Activated naive CD8-positive, alpha-beta T cell treated with anti-CD3 and anti-CD28 coated beads, Interleukin-2, amount 10 ng/mL, durations not matched to agents 7 days and 5 days (primary cell): Measurements from ENCODE around the gene CTDSPL2. TPM values are rescaled to one million over a fixed set of nuclear protein-coding genes. Genes with fewer than 3 reads are reported as not detected.
"Not testable (repeated sequence)": the region's sequence is repeated elsewhere in the genome, so short reads cannot be mapped to it uniquely, and the experiment has no call there.

ENCODE experiments used
- ATAC-seq: fragments of 150-1000 bp; cut with Tn5 transposase; one replicate; pipeline ENCODE4 v1.10.0; 2021; ENCODE audit warnings: low read depth, moderate library complexity
- POLR2A ChIA-PET: fragments of 350-600 bp; sonication (Branson Sonifier 250); formaldehyde crosslinking; loops from one replicate; lab custom pipeline; 2021; ENCODE audit warnings: antibody characterized with exemption; lab: Charles Lee
- DNase-seq: peaks from one replicate; pipeline ENCODE4 v3.0.0; 2021
- H3K27ac Mint-ChIP-seq: one replicate; pipeline ENCODE4 v1.8.0; 2022; ENCODE audit warnings: mild to moderate bottlenecking, mixed read lengths
- H3K27me3 Mint-ChIP-seq: one replicate; pipeline ENCODE4 v1.8.0; 2022; ENCODE audit warnings: mild to moderate bottlenecking, moderate library complexity, mixed read lengths
- H3K36me3 Mint-ChIP-seq: one replicate; pipeline ENCODE4 v1.8.0; 2021; ENCODE audit warnings: mild to moderate bottlenecking, mixed read lengths
- H3K4me1 Mint-ChIP-seq: one replicate; pipeline ENCODE4 v1.8.0; 2021; ENCODE audit warnings: mixed read lengths
- H3K4me3 Mint-ChIP-seq: one replicate; pipeline ENCODE4 v1.8.0; 2022; ENCODE audit warnings: mild to moderate bottlenecking, moderate library complexity, mixed read lengths
- H3K9me3 Mint-ChIP-seq: one replicate; pipeline ENCODE4 v1.8.0; 2021; ENCODE audit warnings: mixed read lengths
- total RNA-seq, 2 experiments: library from RNA; stranded (reverse); gene quantifications; one replicate each; pipeline ENCODE4 v1.2.3, GENCODE V29; 2021

The CTDSPL2 gene
- total RNA-seq, 2 experiments from 2014 or later, result 82.9 to 87.5 TPM

GRCh38 chr15:44560926-44561325 is 133.5 kb downstream of the CTDSPL2 start:
- peak overlapping the region; percentile 47 for H3K27ac Mint-ChIP-seq
- H3K9me3 Mint-ChIP-seq, DNase-seq, H3K27me3 Mint-ChIP-seq, H3K4me3 Mint-ChIP-seq, POLR2A ChIA-PET: not testable (repeated sequence)
- H3K4me1 Mint-ChIP-seq, result peaks cover 15% of the 10 kb centered on the region
- ATAC-seq, result peak; percentile 65
- H3K36me3 Mint-ChIP-seq, result peaks cover 51% of the 10 kb centered on the region

GRCh38 chr15:44565387-44566154 is 138.1 kb downstream of the CTDSPL2 start:
- H3K27ac Mint-ChIP-seq, result no peak overlapping the region

GRCh38 chr15:44566155-44566540 is 138.7 kb downstream of the CTDSPL2 start:
- no peaks in the 10 kb centered on the region for H3K27me3 Mint-ChIP-seq
- H3K36me3 Mint-ChIP-seq, result peaks cover 49% of the 10 kb centered on the region
- peaks cover 6% of the 10 kb centered on the region for H3K4me1 Mint-ChIP-seq
- POLR2A ChIA-PET, result no interaction called here
- H3K27ac Mint-ChIP-seq, result no peak overlapping the region
- no peak overlapping the region for H3K4me3 Mint-ChIP-seq
- ATAC-seq (no peak), DNase-seq (no peak)
- peaks cover 2% of the 10 kb centered on the region for H3K9me3 Mint-ChIP-seq

More at GRCh38 chr15:44565387-44566154, 138.1 kb downstream of the CTDSPL2 start:
- Mint-ChIP-seq H3K36me3 (peaks cover 54% of the 10 kb centered on the region), H3K4me1 (peaks cover 12% of the 10 kb centered on the region), H3K27me3 (no peaks in the 10 kb centered on the region), H3K4me3 (no peak overlapping the region), H3K9me3 (peaks cover 2% of the 10 kb centered on the region)
- ATAC-seq, result no peak
- POLR2A ChIA-PET, result no interaction called here
- DNase-seq, result no peak

GRCh38 chr15:44568338-44568737 is 140.9 kb downstream of the CTDSPL2 start:
- Mint-ChIP-seq H3K27ac (no peak overlapping the region), H3K36me3 (peaks cover 47% of the 10 kb centered on the region)
- POLR2A ChIA-PET, result interaction anchor here (1.0 kb wide), 1 partner anchor 25 kb away, joined by 3 read pairs; no protein-coding TSS in a partner anchor

GRCh38 chr15:44569316-44569715 is 141.9 kb downstream of the CTDSPL2 start:
- ATAC-seq (no peak), DNase-seq (no peak)
- H3K36me3 Mint-ChIP-seq, result peaks cover 41% of the 10 kb centered on the region
- H3K4me1 Mint-ChIP-seq, result peaks cover 2% of the 10 kb centered on the region
- H3K27ac Mint-ChIP-seq, result no peak overlapping the region
- H3K9me3 Mint-ChIP-seq, result peaks cover 2% of the 10 kb centered on the region
- no peak overlapping the region for H3K4me3 Mint-ChIP-seq
- POLR2A ChIA-PET, result no interaction called here
- no peaks in the 10 kb centered on the region for H3K27me3 Mint-ChIP-seq

More at GRCh38 chr15:44568338-44568737, 140.9 kb downstream of the CTDSPL2 start:
- DNase-seq (no peak), ATAC-seq (no peak)
- H3K27me3 Mint-ChIP-seq, result no peaks in the 10 kb centered on the region
- H3K4me3 Mint-ChIP-seq, result no peak overlapping the region
- H3K4me1 Mint-ChIP-seq, result peaks cover 2% of the 10 kb centered on the region
- peaks cover 2% of the 10 kb centered on the region for H3K9me3 Mint-ChIP-seq

- Mint-ChIP-seq H3K4me3 (no peak overlapping the region), H3K4me1 (peaks cover 4% of the 10 kb centered on the region), H3K36me3 (peaks cover 39% of the 10 kb centered on the region), H3K27ac (no peak overlapping the region), H3K27me3 (no peaks in the 10 kb centered on the region), H3K9me3 (no peaks in the 10 kb centered on the region)
- POLR2A ChIA-PET, result no interaction called here
- ATAC-seq (no peak), DNase-seq (no peak)
These were observed 142.9 kb downstream of the CTDSPL2 start for GRCh38 chr15:44570361-44570760.

GRCh38 chr15:44573386-44573785 is 146.0 kb downstream of the CTDSPL2 start:
- POLR2A ChIA-PET, result no interaction called here
- DNase-seq (no peak), ATAC-seq (no peak)
- Mint-ChIP-seq H3K4me1 (peaks cover 7% of the 10 kb centered on the region), H3K27me3 (no peaks in the 10 kb centered on the region), H3K9me3 (no peaks in the 10 kb centered on the region), H3K36me3 (peaks cover 22% of the 10 kb centered on the region), H3K27ac (no peak overlapping the region), H3K4me3 (no peak overlapping the region)

GRCh38 chr15:44574734-44575133 is 147.3 kb downstream of the CTDSPL2 start:
- no peak overlapping the region for H3K4me3 Mint-ChIP-seq
- POLR2A ChIA-PET, result interaction anchor here (0.8 kb wide), 1 partner anchor 38 kb away, joined by 3 read pairs; the partner anchor contains the start of gene EIF3J
- no peaks in the 10 kb centered on the region for H3K9me3 Mint-ChIP-seq
- peak overlapping the region; percentile 57 for H3K27ac Mint-ChIP-seq
- DNase-seq, result no peak
- H3K36me3 Mint-ChIP-seq, result peaks cover 21% of the 10 kb centered on the region
- peaks cover 12% of the 10 kb centered on the region for H3K4me1 Mint-ChIP-seq
- ATAC-seq, result no peak
- no peaks in the 10 kb centered on the region for H3K27me3 Mint-ChIP-seq

Other genes with a start within 250 kb of the CTDSPL2 start
- under 1 TPM in 1 of 2 experiments, not detected in 1; 0.26 TPM for gene FRMD5, start 232.4 kb upstream of the CTDSPL2 start, total RNA-seq
- 10 to 100 TPM; 42.7 to 51.7 TPM for gene GOLM2, start 138.9 kb upstream of the CTDSPL2 start, total RNA-seq
- 10 to 100 TPM; 63.6 to 69.0 TPM for gene EIF3J, start 109.5 kb downstream of the CTDSPL2 start, total RNA-seq
- 100 to 1,000 TPM; 110 TPM for gene SPG11, start 236.0 kb downstream of the CTDSPL2 start, total RNA-seq